Stomach smooth muscle (tissue), 2 donors: ENCODE measurements around the gene ILKAP.
A peak's percentile ranks its signal among the peaks of the same experiment; 100 is the strongest.

Experiments
- H3K27ac ChIP-seq: one replicate; pipeline ENCODE4 v1.7.0; 2013; ENCODE audit warnings: mild to moderate bottlenecking, low read length, inconsistent platforms
- H3K27me3 ChIP-seq, 2 donors: one replicate each; pipeline ENCODE4 v1.7.0; 2013; ENCODE audit warnings: low read length in 2 of 2; ENCODE audit not compliant: insufficient read depth in 2 of 2, control insufficient read depth in 1 of 2
- H3K36me3 ChIP-seq, 2 donors: one replicate each; pipeline ENCODE4 v1.7.0; 2013; ENCODE audit warnings: low read length in 2 of 2; ENCODE audit not compliant: control insufficient read depth in 2 of 2, insufficient read depth in 2 of 2
- H3K4me1 ChIP-seq: one replicate; pipeline ENCODE4 v1.7.0; 2013; ENCODE audit warnings: low read length; ENCODE audit not compliant: control insufficient read depth, insufficient read depth
- H3K4me3 ChIP-seq, 2 donors: one replicate each; pipeline ENCODE4 v1.7.0; 2013; ENCODE audit warnings: low read length in 2 of 2
- H3K9ac ChIP-seq, 2 donors: one replicate each; pipeline ENCODE4 v1.7.0; 2013; ENCODE audit warnings: low read length in 2 of 2, mild to moderate bottlenecking in 1 of 2
- H3K9me3 ChIP-seq, 2 donors: one replicate each; pipeline ENCODE4 v1.7.0; 2013; ENCODE audit warnings: low read length in 2 of 2; ENCODE audit not compliant: control insufficient read depth in 2 of 2
- donor health status: healthy.
- donor health status: Pancreatic carcinoma.

Gene ILKAP

DNA sequence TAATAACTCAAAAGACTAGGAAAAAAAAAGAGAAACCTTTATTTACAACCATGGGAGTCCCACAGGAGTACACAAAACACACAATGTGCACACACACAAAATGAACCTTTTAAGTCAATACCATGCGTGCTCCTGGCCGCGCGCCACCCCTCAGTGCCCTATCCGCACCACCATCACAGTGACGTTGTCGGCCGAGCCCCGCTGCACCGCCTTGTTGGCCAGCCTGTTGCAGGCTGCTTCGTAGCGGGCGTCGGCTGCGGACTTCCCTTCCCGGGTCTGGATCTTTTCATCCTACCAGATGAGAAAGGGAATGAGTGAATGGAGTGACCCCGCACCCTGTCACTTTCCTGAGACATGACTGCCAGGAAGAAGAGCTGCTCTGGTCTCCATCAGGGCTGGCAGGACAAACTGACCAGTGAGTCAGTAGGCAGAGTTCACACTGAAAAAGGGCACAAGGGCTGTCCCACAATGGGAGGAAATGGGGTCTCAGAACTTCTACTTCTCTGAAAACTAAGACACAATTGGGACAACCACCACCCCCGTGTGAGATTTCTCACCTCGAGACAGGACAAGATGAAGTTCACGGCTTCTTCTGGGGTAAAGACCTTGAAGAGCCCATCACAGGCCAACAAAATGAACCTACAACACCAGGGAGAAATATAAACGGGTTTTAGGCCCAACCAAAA, 33.0 kb downstream of the ILKAP start:
- peak overlapping the region; percentile 69 for H3K27ac ChIP-seq
- H3K4me3 ChIP-seq: no peak overlapping the region
- H3K36me3 ChIP-seq: peaks cover 49% of the 10 kb centered on the region in 2 donors
- H3K9ac ChIP-seq: no peak overlapping the region
- H3K9me3 ChIP-seq: no peaks in the 10 kb centered on the region
- peaks cover 20% of the 10 kb centered on the region for H3K4me1 ChIP-seq
- no peaks in the 10 kb centered on the region for H3K27me3 ChIP-seq

DNA sequence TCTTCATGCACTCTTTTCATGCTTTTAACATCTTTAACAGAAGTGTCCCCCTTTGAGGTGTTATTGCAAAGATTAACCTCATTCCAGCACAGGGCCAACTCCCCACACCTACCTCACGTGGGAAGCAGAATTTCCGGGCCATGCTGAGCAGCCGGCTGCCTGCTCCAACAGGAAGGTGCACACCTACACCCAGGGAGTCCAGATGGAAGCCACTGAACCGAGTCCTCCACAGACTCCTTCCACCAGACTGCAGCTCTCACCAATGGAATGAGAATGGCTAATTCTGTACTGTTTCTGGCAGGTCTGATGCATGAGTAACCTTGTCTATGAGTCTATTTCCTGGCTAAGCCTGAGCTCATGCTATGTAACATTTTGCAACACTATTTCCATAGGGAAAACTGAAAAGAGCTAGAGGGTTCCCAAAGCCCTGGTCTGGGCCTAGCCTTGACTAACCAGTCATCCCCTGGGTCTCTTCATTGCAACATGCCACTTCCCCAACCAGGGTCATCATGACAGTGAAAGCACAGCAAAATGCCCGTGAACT, 33.7 kb downstream of the ILKAP start:
- H3K36me3 ChIP-seq: peaks cover 44 to 48% of the 10 kb centered on the region in 2 donors
- H3K9me3 ChIP-seq: no peaks in the 10 kb centered on the region
- peak overlapping the region; percentile 69 for H3K27ac ChIP-seq
- no peaks in the 10 kb centered on the region for H3K27me3 ChIP-seq
- H3K9ac ChIP-seq: no peak overlapping the region
- peaks cover 20% of the 10 kb centered on the region for H3K4me1 ChIP-seq
- no peak overlapping the region for H3K4me3 ChIP-seq

DNA sequence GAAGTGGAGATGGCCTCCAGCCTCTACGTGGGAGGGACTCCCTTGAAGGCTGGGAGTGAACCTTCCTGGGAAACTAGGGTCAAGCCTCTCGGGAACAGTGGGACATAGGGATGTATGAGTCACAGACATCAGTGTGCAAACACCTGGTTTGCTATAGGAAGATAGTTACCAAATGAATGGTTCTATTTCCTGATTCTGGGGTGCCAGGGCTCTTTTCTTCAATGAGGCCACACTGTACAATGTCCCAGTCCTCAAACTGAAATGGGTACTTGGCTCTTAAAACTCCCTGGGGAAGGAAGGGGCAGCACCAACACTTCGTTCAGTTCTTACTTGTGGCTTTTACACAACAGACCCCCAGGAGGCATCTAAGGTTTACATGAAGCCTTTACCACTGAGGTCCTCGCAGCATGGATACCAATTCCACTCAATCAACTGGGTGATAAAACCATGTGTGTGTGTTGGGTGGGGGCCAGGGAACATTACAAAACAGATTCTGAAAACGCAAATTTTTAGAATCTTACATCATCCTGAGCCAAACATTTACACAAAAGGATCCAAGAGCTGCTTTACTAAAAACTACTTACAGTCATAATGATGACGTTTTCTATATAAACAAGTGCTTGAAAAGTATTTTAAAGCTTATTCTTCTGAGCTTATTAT, 34.3 kb downstream of the ILKAP start:
- H3K36me3 ChIP-seq: peaks cover 38 to 42% of the 10 kb centered on the region in 2 donors
- no peaks in the 10 kb centered on the region for H3K9me3 ChIP-seq
- no peak overlapping the region for H3K4me3 ChIP-seq
- H3K9ac ChIP-seq: no peak overlapping the region
- H3K27me3 ChIP-seq: peaks cover 0 to 2% of the 10 kb centered on the region in 2 donors
- peaks cover 20% of the 10 kb centered on the region for H3K4me1 ChIP-seq
- H3K27ac ChIP-seq: peak overlapping the region; percentile 42

DNA sequence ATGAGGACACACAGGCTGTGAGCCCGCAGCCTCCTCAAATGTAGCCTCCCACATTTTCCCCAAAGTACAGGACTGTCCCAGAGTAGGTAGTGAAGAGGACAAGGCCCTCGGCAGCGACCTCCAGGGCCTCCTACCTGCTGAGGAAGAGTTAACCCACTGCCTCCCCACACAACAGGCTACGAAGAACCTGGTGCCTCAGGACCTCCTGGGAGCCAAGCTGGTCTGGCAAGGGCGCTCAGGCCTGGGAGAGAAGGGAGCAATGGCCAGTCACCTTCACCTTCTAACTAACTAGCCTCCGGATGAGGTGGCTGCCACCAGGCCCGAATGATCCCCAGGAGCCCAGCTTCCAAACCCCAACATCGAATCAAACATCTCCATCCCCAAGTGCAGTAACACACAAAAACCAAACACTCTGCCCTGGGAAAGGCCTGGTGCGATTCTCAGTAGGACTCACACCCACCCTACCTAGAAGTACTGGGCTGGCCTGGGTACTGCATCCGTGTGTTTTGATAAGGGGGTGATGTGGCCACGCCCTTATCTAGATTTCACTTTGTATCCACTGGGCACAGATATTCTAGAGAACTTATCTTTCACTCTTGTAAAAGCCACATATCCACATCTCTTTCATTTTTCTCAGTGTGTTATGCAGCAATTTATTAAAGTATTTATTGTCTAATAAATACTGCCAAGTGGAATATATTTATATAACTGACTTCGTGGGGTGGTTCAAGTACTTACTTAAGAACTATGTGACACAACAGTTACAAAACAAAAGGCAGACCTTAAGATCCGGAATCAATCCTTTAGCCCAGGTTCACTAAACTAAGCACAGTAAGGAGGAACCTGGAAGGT, 35.1 kb downstream of the ILKAP start:
- Histone ChIP-seq H3K9ac (no peak overlapping the region), H3K9me3 (no peaks in the 10 kb centered on the region), H3K36me3 (peaks cover 31 to 34% of the 10 kb centered on the region in 2 donors), H3K27me3 (peaks cover 0 to 8% of the 10 kb centered on the region in 2 donors), H3K27ac (peak overlapping the region; percentile 42), H3K4me3 (no peak overlapping the region), H3K4me1 (peaks cover 25% of the 10 kb centered on the region)

DNA sequence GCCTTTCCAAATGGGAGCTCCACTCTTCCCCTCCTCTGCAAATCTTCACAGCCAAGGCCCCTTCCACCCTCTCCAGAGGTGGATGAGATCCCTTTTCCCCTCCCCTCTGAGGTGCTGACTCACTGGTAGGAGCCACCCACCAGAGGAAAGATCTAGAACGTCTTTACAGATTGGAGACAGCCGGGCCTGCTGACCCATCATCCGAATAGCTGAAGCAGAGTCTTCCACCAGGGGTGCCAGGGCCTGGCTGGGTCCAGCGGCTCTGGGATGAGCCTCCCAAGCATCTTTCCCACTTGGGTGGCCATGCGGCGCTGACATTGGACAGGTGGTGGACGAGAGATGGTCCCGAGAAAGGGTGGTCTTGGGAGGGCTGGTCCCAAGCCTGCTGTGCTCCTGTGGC, 35.7 kb downstream of the ILKAP start:
- Histone ChIP-seq H3K27ac (no peak overlapping the region), H3K9ac (no peak overlapping the region), H3K36me3 (peaks cover 26 to 28% of the 10 kb centered on the region in 2 donors)

DNA sequence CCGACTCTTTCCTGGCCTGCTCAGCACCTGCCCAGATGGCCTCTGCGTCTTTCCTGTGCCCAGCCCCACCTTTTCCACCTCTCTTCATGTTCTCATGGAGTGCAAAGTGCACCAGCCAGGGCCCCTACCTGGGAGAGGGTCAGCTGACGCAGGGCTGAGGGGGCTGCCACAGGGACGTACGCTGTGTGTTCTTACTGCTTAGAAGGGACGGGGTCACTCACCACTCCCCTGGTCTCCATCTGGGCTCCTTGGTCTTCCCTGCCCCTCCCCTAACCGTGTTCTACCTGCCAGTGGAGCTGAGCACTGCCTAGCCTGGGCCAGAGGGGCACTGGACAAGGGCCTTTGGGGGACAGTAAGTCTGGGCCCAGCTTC, 36.2 kb downstream of the ILKAP start:
- Histone ChIP-seq H3K4me1 (peaks cover 25% of the 10 kb centered on the region), H3K9ac (no peak overlapping the region), H3K27ac (no peak overlapping the region), H3K4me3 (no peak overlapping the region), H3K27me3 (peaks cover 6 to 14% of the 10 kb centered on the region in 2 donors), H3K36me3 (peaks cover 21 to 23% of the 10 kb centered on the region in 2 donors), H3K9me3 (no peaks in the 10 kb centered on the region)

More for the DNA sequence above, 35.7 kb downstream of the ILKAP start:
- no peak overlapping the region for H3K4me3 ChIP-seq
- no peaks in the 10 kb centered on the region for H3K9me3 ChIP-seq
- H3K27me3 ChIP-seq: peaks cover 5 to 14% of the 10 kb centered on the region in 2 donors
- peaks cover 25% of the 10 kb centered on the region for H3K4me1 ChIP-seq

DNA sequence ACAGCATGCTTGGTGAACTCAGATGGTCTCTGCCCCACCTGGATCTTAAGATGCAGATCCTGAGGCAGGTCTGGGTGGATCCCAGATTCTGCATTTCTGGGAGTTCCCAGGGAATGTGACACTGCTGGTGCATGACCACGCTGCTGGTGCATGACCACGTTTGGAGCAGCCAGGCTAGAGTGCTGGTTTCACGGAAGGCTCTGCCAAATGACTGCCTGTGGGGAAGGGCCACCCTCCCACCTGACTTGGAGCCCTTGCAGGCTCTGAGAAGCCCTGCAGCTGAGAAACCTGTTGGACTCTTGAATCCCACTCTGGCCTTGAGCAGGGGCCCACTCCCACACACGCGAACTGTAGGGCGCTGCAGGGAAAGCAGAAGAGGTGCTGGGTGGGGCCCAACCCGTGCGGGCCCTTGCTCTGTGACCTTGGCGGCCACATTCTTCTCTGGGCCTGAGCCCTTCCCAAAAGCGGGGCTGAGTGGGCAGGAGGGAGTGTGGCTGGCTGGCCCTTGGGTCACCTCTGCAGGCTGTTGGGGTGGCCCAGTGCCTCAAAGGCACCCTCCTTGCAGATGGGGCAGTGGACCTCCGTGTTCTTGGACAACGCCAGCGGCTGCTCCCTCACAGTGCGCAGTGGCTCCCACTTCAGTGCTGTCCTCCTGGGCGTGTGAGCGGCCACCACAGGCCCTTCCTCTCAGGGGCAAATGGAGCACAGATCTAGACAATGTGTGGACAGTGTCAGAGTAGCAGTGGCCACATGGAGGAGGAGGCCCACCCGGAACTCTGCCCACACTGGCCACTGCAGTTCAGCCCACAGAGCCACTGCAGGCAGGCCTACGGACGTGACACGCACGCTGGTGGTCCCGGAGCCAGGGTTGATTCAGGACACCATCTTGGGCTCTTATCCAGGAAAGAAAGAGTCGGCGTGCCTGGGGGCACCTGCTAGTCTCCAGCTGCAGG, 36.8 kb downstream of the ILKAP start:
- Histone ChIP-seq H3K4me3 (no peak overlapping the region), H3K27ac (no peak overlapping the region), H3K27me3 (peaks cover 6 to 14% of the 10 kb centered on the region in 2 donors), H3K4me1 (peaks cover 25% of the 10 kb centered on the region), H3K36me3 (peaks cover 17 to 21% of the 10 kb centered on the region in 2 donors), H3K9me3 (no peaks in the 10 kb centered on the region), H3K9ac (no peak overlapping the region)

DNA sequence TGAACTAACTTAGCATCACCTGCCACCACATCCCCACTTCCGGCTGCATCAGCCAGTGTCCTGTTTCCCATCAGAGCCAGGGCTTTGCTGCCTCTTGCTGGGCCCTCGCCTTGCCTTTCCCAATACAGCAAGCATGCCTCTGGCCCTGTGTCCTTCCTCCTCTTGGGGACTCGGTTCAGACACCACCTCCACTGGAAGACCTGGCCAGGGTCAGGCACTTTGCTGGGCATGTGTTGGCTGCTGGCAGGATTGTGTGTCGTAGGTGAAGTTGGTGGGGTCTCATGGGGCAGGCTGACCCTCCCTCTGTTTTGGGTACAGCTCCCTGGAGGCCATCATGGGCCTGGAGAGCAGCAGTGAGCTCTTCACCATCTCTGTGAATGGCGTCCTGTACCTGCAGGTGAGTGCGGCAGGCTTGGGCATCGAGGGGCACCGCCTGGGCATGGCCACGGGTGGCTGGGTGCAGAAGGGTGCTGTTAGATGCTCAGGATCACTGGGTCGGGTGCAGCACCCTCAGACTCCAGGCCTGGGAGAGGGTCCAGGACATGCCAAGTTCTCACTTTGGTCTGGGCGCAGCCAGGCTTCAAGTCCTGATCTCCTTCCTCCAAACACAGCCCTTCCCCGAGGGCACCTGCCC, 38.1 kb downstream of the ILKAP start:
- Histone ChIP-seq H3K27me3 (peaks cover 8 to 14% of the 10 kb centered on the region in 2 donors), H3K4me3 (no peak overlapping the region), H3K9me3 (no peaks in the 10 kb centered on the region), H3K9ac (no peak overlapping the region), H3K36me3 (peaks cover 13 to 15% of the 10 kb centered on the region in 2 donors), H3K4me1 (peaks cover 22% of the 10 kb centered on the region), H3K27ac (no peak overlapping the region)

DNA sequence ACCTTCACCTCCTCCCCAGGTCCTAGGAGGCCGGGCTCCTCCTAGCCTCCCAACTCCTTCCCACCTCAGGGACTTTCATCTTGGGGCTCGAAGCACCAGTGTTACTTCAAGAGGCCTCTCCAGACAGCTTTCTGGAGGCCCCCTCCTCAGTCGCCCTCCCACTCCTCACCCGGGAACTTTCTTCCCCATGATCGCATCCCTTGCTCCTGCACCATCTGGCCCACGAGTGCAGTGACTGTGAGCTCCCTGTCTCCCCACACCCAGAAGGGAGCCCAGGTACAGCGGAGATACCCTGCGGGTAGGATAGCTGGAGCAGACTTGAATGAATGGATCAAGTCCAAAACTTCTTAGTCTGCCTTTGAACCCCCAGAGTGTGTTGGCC, 38.6 kb downstream of the ILKAP start:
- H3K9ac ChIP-seq: no peak overlapping the region
- no peak overlapping the region for H3K27ac ChIP-seq
- H3K36me3 ChIP-seq: peaks cover 10% of the 10 kb centered on the region in 2 donors
- H3K4me1 ChIP-seq: peaks cover 17% of the 10 kb centered on the region
- H3K27me3 ChIP-seq: peaks cover 9 to 19% of the 10 kb centered on the region in 2 donors
- no peak overlapping the region for H3K4me3 ChIP-seq
- H3K9me3 ChIP-seq: no peaks in the 10 kb centered on the region
